ENCODE data around the gene TGM4. TPM values are rescaled to one million over a fixed set of nuclear protein-coding genes. Genes with fewer than 3 reads are reported as not detected.

Gene TGM4
- total and polyA plus RNA-seq, 4 donors = 0.01 TPM; not detected in 3

- ATAC-seq (ENCODE audit: insufficient read depth, low FRiP score) = no peak
- WGBS, 2 donors = 95 to 100% methylated on average over 7 of the region's 7 CpGs
Measured at GRCh38 chr3:44927371-44927770, 53.0 kb downstream of the TGM4 start.

GRCh38 chr3:44929782-44930181 lies 55.4 kb downstream of the TGM4 start:
- no peak for TF ChIP-seq CTCF (IDR thresholded peaks at IDR 0.05; ENCODE audit: control extremely low read depth, extremely low read depth)
- no peak overlapping the region for H3K9ac ChIP-seq (ENCODE audit: insufficient read depth in 1 of 2, low read length in 2 of 2)
- no peak for ATAC-seq (ENCODE audit: insufficient read depth, low FRiP score)
- DNase-seq = no peak
- WGBS, 2 donors = 98% methylated on average over 5 of the region's 5 CpGs
- H3K27me3 ChIP-seq (ENCODE audit: control insufficient read depth in 3 of 3, insufficient read depth in 3 of 3, low read length in 2 of 3) = no peaks in the 10 kb centered on the region
- H3K36me3 ChIP-seq (ENCODE audit: control insufficient read depth in 4 of 4, insufficient read depth in 4 of 4, low read length in 4 of 4) = peaks cover 6 to 52% (median 24%) of the 10 kb centered on the region in 4 donors
- peaks cover 0 to 15% (median 0%) of the 10 kb centered on the region in 5 donors for H3K4me1 ChIP-seq (ENCODE audit: control insufficient read depth in 5 of 5, insufficient read depth in 5 of 5, low read length in 5 of 5)
- no peak overlapping the region for H3K4me3 ChIP-seq
- no peak overlapping the region for H3K27ac ChIP-seq (ENCODE audit: low read depth in 1 of 2, low read length in 1 of 2)
- no peaks in the 10 kb centered on the region for H3K9me3 ChIP-seq (ENCODE audit: control insufficient read depth in 4 of 4, insufficient read depth in 3 of 4, low read length in 3 of 4)

More at GRCh38 chr3:44927371-44927770, 53.0 kb downstream of the TGM4 start:
- no peak overlapping the region for H3K9ac ChIP-seq (ENCODE audit: insufficient read depth in 1 of 2, low read length in 2 of 2)
- H3K27me3 ChIP-seq (ENCODE audit: control insufficient read depth in 3 of 3, insufficient read depth in 3 of 3, low read length in 2 of 3) = no peaks in the 10 kb centered on the region
- H3K4me3 ChIP-seq = no peak overlapping the region
- TF ChIP-seq CTCF (IDR thresholded peaks at IDR 0.05; ENCODE audit: control extremely low read depth, extremely low read depth) = no peak
- DNase-seq = no peak
- peaks cover 6 to 49% (median 19%) of the 10 kb centered on the region in 4 donors for H3K36me3 ChIP-seq (ENCODE audit: control insufficient read depth in 4 of 4, insufficient read depth in 4 of 4, low read length in 4 of 4)
- H3K27ac ChIP-seq (ENCODE audit: low read depth in 1 of 2, low read length in 1 of 2) = no peak overlapping the region
- H3K9me3 ChIP-seq (ENCODE audit: control insufficient read depth in 4 of 4, insufficient read depth in 3 of 4, low read length in 3 of 4) = no peaks in the 10 kb centered on the region
- peaks cover 0 to 5% (median 0%) of the 10 kb centered on the region in 5 donors for H3K4me1 ChIP-seq (ENCODE audit: control insufficient read depth in 5 of 5, insufficient read depth in 5 of 5, low read length in 5 of 5)

GRCh38 chr3:44930911-44931310 lies 56.5 kb downstream of the TGM4 start:
- Histone ChIP-seq H3K36me3 (ENCODE audit: control insufficient read depth in 4 of 4, insufficient read depth in 4 of 4, low read length in 4 of 4) (peaks cover 5 to 47% (median 21%) of the 10 kb centered on the region in 4 donors), H3K27ac (ENCODE audit: low read depth in 1 of 2, low read length in 1 of 2) (no peak overlapping the region), H3K4me3 (no peak overlapping the region), H3K9ac (ENCODE audit: insufficient read depth in 1 of 2, low read length in 2 of 2) (no peak overlapping the region), H3K27me3 (ENCODE audit: control insufficient read depth in 3 of 3, insufficient read depth in 3 of 3, low read length in 2 of 3) (no peaks in the 10 kb centered on the region), H3K9me3 (ENCODE audit: control insufficient read depth in 4 of 4, insufficient read depth in 3 of 4, low read length in 3 of 4) (no peaks in the 10 kb centered on the region), H3K4me1 (ENCODE audit: control insufficient read depth in 5 of 5, insufficient read depth in 5 of 5, low read length in 5 of 5) (peaks cover 0 to 15% (median 0%) of the 10 kb centered on the region in 5 donors)
- TF ChIP-seq CTCF (IDR thresholded peaks at IDR 0.05; ENCODE audit: control extremely low read depth, extremely low read depth) = no peak
- DNase-seq (no peak), ATAC-seq (ENCODE audit: insufficient read depth, low FRiP score) (no peak)
- 76 to 92% methylated on average over 2 of the region's 2 CpGs for WGBS, 2 donors

- Histone ChIP-seq H3K4me1 (ENCODE audit: control insufficient read depth in 5 of 5, insufficient read depth in 5 of 5, low read length in 5 of 5) (peaks cover 0 to 15% (median 0%) of the 10 kb centered on the region in 5 donors), H3K4me3 (no peak overlapping the region), H3K9ac (ENCODE audit: insufficient read depth in 1 of 2, low read length in 2 of 2) (no peak overlapping the region), H3K27ac (ENCODE audit: low read depth in 1 of 2, low read length in 1 of 2) (no peak overlapping the region), H3K9me3 (ENCODE audit: control insufficient read depth in 4 of 4, insufficient read depth in 3 of 4, low read length in 3 of 4) (no peaks in the 10 kb centered on the region), H3K27me3 (ENCODE audit: control insufficient read depth in 3 of 3, insufficient read depth in 3 of 3, low read length in 2 of 3) (no peaks in the 10 kb centered on the region), H3K36me3 (ENCODE audit: control insufficient read depth in 4 of 4, insufficient read depth in 4 of 4, low read length in 4 of 4) (peaks cover 4 to 44% (median 20%) of the 10 kb centered on the region in 4 donors)
- ATAC-seq (ENCODE audit: insufficient read depth, low FRiP score) = no peak
- DNase-seq = no peak
- 95% methylated on average over 2 of the region's 2 CpGs for WGBS, 2 donors
- TF ChIP-seq CTCF (IDR thresholded peaks at IDR 0.05; ENCODE audit: control extremely low read depth, extremely low read depth) = no peak
Measured at GRCh38 chr3:44931791-44932190, 57.4 kb downstream of the TGM4 start.

All from lung (tissue), 12 donors.